ENCODE results near the gene CNTROB.

GRCh38 chr17:7910711-7911110 is 21.3 kb upstream of the CNTROB start:
- TF ChIP-seq CTCF (IDR thresholded peaks at IDR 0.05) (no peak), POLR2A (IDR thresholded peaks at IDR 0.05) (no peak)

Data from body of pancreas (tissue), 4 donors.